ENCODE data around the gene PRELID3B.
"Not testable (repeated sequence)": the region's sequence is repeated elsewhere in the genome, so short reads cannot be mapped to it uniquely, and the experiment has no call there.

PRELID3B gene

GRCh38 chr20:59015812-59016711, 26.5 kb downstream of the PRELID3B start:
- ChIA-PET POLR2A (interaction anchor here (1.9 kb wide), 1 partner anchor 127 kb away, joined by 8 read pairs; no protein-coding TSS in a partner anchor), CTCF (interaction anchor here (1.5 to 3.5 kb wide), 2 partner anchors 9 to 16 kb away, joined by 5 to 10 read pairs; partner anchors contain the start of gene ATP5F1E)
- DNase-seq (ENCODE audit: extremely low spot score), result no peak
- no peak for TF ChIP-seq CTCF (IDR thresholded peaks at IDR 0.05; ENCODE audit: control extremely low read depth, extremely low read depth, low read depth, missing control alignments)

- ChIA-PET CTCF (interaction anchor here (1.2 to 1.5 kb wide), 2 partner anchors 10 kb away, joined by 3 to 5 read pairs; no protein-coding TSS in a partner anchor), POLR2A (no interaction called here)
- no peak for DNase-seq (ENCODE audit: extremely low spot score)
- no peak for TF ChIP-seq CTCF (IDR thresholded peaks at IDR 0.05; ENCODE audit: control extremely low read depth, extremely low read depth, low read depth, missing control alignments)
Measured at GRCh38 chr20:59015411-59015810, 27.2 kb downstream of the PRELID3B start.

GRCh38 chr20:59014680-59015389, 27.8 kb downstream of the PRELID3B start:
- DNase-seq (ENCODE audit: extremely low spot score), result no peak
- POLR2A ChIA-PET, result no interaction called here
- TF ChIP-seq CTCF (IDR thresholded peaks at IDR 0.05; ENCODE audit: control extremely low read depth, extremely low read depth, low read depth, missing control alignments), result no peak
- CTCF ChIA-PET, result interaction anchor here (1.0 to 1.2 kb wide), 2 partner anchors 9 to 11 kb away, joined by 3 read pairs; no protein-coding TSS in a partner anchor

- ChIA-PET CTCF (interaction anchor here (1.0 to 1.2 kb wide), 2 partner anchors 10 to 11 kb away, joined by 3 read pairs; no protein-coding TSS in a partner anchor), POLR2A (no interaction called here)
- DNase-seq (ENCODE audit: extremely low spot score), result no peak
- TF ChIP-seq CTCF (IDR thresholded peaks at IDR 0.05; ENCODE audit: control extremely low read depth, extremely low read depth, low read depth, missing control alignments), result no peak
Measured at GRCh38 chr20:59013959-59014608, 28.5 kb downstream of the PRELID3B start.

- POLR2A ChIA-PET, result no interaction called here
Measured at GRCh38 chr20:59013031-59013951, 29.3 kb downstream of the PRELID3B start.

GRCh38 chr20:59011874-59012157, 30.8 kb downstream of the PRELID3B start:
- CTCF ChIA-PET, result interaction anchor here (1.1 kb wide), 1 partner anchor 19 kb away, joined by 3 read pairs; no protein-coding TSS in a partner anchor
- DNase-seq (ENCODE audit: extremely low spot score); POLR2A ChIA-PET: not testable (repeated sequence)

More at GRCh38 chr20:59013031-59013951, 29.3 kb downstream of the PRELID3B start:
- CTCF ChIA-PET, result interaction anchor here (1.0 kb wide), 1 partner anchor 11 kb away, joined by 3 read pairs; no protein-coding TSS in a partner anchor
- no peak for TF ChIP-seq CTCF (IDR thresholded peaks at IDR 0.05; ENCODE audit: control extremely low read depth, extremely low read depth, low read depth, missing control alignments)
- DNase-seq (ENCODE audit: extremely low spot score), result no peak
